GM06990 (cell line): ENCODE results near the gene LMF2.

ENCODE experiments used
- DNase-seq: peaks from one replicate; pipeline ENCODE4 v3.0.0-alpha.2; 2011; ENCODE audit not compliant: insufficient read length; ENCODE audit errors: extremely low read depth
- H3K27me3 ChIP-seq: replicated peaks from 2 replicates; pipeline ENCODE4 v1.6.0; 2011; ENCODE audit warnings: low read length; ENCODE audit not compliant: control insufficient read depth, insufficient read depth
- H3K36me3 ChIP-seq: 2 replicates; pipeline ENCODE4 v1.5.1; 2011; ENCODE audit warnings: low read length; ENCODE audit not compliant: control insufficient read depth, insufficient read depth
- H3K4me3 ChIP-seq: replicated peaks from 2 replicates; pipeline ENCODE4 v1.5.1; 2011; ENCODE audit warnings: low read depth, mild to moderate bottlenecking, control low read depth, low read length
- TF ChIP-seq, protein P1 (sequence below): IDR thresholded peaks from 2 replicates; pipeline ENCODE4 v1.5.1; 2011; ENCODE audit warnings: low read length, control low read depth, mild to moderate bottlenecking, inconsistent platforms; ENCODE audit not compliant: insufficient read depth, poor library complexity, severe bottlenecking

LMF2 gene

DNA sequence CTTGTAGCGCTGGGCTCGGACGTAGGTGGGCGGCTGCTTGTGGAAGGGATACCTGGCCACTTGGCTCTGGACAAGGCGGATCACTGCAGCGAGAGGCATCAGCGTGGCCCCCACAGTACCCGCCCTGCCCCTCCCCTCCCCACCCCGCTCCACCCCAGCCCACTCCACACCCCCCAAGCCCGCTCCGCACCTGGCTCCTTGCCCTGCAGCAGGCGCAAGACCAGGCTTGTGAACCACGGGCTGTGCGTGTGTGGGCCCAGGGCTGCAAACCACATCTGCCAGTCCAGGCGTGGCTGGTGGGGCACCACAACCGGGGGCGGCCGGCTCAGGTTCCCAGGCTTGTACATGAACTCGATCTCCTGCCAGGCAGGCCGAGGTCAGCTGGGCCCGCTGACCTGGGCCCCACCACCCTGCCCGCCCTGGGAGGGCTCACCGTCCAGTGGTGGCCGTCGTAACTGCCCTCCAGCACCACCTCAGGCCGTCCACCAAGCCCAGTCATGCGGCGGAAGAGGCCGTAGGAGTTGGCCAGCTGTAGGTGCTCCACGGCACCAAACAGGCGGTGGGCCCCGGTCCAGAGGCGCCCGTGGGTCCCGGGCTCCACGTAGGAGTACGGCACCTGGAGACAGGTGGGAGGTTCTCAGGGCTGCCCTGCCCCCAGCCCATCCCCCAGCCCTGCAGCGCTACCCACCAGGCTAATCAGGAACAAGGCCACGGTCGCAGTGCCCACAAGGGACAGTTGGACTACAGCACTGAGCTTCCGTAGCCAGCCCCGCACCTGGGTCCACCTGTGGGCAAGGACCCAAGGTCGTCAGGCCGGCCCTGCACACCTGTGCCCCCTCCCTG, 2.9 kb downstream of the LMF2 start:
- Histone ChIP-seq H3K27me3 (no peaks in the 10 kb centered on the region), H3K4me3 (no peak overlapping the region), H3K36me3 (peaks cover 20% of the 10 kb centered on the region)
- no peak for DNase-seq
- TF ChIP-seq, protein P1, sequence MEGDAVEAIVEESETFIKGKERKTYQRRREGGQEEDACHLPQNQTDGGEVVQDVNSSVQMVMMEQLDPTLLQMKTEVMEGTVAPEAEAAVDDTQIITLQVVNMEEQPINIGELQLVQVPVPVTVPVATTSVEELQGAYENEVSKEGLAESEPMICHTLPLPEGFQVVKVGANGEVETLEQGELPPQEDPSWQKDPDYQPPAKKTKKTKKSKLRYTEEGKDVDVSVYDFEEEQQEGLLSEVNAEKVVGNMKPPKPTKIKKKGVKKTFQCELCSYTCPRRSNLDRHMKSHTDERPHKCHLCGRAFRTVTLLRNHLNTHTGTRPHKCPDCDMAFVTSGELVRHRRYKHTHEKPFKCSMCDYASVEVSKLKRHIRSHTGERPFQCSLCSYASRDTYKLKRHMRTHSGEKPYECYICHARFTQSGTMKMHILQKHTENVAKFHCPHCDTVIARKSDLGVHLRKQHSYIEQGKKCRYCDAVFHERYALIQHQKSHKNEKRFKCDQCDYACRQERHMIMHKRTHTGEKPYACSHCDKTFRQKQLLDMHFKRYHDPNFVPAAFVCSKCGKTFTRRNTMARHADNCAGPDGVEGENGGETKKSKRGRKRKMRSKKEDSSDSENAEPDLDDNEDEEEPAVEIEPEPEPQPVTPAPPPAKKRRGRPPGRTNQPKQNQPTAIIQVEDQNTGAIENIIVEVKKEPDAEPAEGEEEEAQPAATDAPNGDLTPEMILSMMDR: no peak

DNA sequence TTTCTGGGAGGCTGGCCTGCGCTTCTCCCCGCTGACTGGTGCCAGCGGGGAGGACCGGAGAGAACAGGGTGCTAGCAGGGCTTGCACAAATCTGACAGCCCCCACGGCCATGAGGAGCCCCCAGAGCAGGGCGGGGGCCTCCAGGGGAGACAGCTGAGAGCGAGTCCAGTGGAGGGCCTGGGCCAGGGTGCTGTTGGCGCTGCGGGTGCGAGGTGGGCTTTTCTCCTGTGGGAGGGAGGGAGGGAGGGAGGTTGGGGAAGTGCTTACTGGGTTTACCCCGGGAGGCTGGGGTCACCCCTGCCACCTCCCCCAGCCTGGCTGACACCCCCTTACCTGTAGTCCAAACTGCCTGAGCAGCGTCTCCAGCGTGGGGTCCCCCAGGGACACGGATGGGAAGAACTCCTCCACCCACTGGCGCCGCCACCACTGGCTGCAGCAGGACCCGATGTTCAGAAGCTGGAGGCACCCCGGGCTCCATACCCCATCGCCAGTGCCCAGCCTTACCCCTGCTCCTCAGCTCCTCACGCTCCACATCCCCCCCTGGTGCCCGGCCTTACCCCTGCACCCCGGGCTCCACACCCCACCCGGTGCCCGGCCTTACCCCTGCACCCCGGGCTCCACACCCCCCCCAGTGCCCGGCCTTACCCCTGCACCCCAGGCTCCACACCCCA, 3.9 kb downstream of the LMF2 start:
- DNase-seq: no peak
- no peaks in the 10 kb centered on the region for H3K27me3 ChIP-seq
- no peak overlapping the region for H3K4me3 ChIP-seq
- H3K36me3 ChIP-seq: peaks cover 20% of the 10 kb centered on the region
- TF ChIP-seq, protein P1: peak; percentile 17

DNA sequence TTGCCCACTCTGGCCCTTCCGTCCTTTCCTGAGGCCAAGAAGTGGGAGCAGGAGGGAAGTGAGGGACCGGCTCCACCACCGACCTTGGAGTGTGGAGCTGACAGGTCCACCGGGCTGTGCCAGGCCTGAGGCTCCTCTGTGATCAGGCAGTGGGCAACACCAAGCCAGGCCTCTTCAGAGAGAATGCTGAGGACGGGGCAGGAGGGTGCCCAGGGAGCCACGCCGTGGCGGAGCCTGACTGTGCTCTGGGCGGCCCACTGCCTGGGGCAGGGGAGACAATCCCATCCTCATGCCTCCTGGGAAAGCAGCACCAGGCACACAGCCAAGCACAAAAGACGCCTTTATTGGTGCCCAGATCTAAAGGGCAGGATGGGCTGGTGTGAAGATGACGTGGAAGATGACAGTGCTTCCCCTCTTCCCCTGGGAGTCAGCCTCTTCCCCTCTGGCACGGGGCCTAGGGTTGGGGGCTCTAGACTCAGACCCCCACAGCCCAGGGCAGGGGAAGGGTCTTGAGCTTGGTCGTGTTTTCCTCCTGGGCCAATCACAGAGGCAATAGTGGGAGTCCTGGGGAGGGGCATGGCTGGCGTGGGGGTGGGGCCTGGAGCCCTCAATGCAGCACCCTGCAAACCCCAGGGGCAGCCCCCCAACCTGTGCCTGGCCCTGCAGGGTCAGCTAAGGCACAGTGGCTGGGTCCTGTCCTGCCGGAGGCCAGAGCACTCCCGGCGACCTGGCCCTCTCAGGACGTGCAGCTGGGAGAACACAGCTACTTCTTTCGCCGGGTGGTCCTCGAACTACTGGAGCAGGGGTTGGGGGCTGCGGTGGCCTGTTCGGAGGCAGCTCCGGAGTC, 4.7 kb downstream of the LMF2 start:
- Histone ChIP-seq H3K36me3 (peaks cover 20% of the 10 kb centered on the region), H3K27me3 (no peaks in the 10 kb centered on the region), H3K4me3 (no peak overlapping the region)
- DNase-seq: no peak
- TF ChIP-seq, protein P1: no peak

DNA sequence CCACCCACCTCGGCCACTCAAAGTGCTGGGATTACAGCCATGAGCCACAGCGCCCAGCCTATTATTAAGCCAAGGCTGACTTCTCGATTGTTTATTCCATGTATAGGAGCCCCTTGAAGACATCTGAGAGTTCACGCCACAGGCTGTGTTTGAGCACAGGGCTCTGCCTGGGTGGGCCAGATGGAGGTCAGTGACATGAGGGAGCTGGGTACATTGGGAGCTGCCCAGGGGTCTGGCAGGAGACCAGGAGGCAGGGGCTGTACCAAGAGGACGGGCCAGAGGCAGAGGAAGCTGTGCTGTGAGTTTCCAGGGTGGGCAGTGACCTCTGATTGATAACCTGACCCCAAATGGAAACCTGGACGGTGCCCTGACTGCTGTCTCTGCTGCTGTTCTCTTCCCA, 5.4 kb downstream of the LMF2 start:
- H3K27me3 ChIP-seq: no peaks in the 10 kb centered on the region

DNA sequence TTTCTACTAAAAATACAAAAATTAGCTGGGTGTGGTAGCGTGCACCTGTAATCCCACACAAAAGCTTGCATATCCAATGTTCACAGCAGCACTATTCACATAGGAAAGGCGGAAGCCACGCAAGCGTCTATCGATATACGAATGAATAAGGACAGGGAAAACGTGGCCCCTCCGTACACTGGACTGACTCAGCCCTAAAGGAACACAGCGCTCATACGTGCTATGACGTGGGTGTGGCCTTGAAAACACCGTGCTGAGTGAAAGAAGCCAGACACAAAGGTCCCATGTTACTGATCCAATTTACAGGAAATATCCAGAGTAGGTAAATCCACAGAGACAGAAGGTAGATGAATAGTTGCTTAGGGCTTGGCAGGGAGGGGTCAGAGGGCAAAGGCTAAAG, 7.0 kb downstream of the LMF2 start:
- H3K27me3 ChIP-seq: no peaks in the 10 kb centered on the region
- no peak for DNase-seq
- TF ChIP-seq, protein P1: no peak
- H3K4me3 ChIP-seq: no peak overlapping the region
- peaks cover 18% of the 10 kb centered on the region for H3K36me3 ChIP-seq

More for the DNA sequence above, 5.4 kb downstream of the LMF2 start:
- DNase-seq: no peak
- TF ChIP-seq, protein P1: no peak
- H3K4me3 ChIP-seq: no peak overlapping the region
- peaks cover 20% of the 10 kb centered on the region for H3K36me3 ChIP-seq
